Activated T-cell treated with anti-CD3 and anti-CD28 coated beads, Interleukin-2, amount 50 U/mL, for 72 hours (primary cell): ENCODE measurements around the gene ADCY4. TPM values are rescaled to one million over a fixed set of nuclear protein-coding genes. Genes with fewer than 3 reads are reported as not detected.
A peak's percentile ranks its signal among the peaks of the same experiment; 100 is the strongest.

ENCODE experiments used
- ATAC-seq, 2 donors: fragments of 150-1000 bp; cut with Tn5 transposase; replicated peaks in 1 of 2; 2 replicates each; pipeline ENCODE4 v1.10.0; 2021; ENCODE audit warnings: moderate library complexity in 2 of 2, mild to moderate bottlenecking in 1 of 2
- DNase-seq, 2 donors: peaks; one replicate each; pipeline ENCODE4 v3.0.0; 2021 to 2022; ENCODE audit warnings: mixed read lengths in 1 of 2
- H3K27ac Mint-ChIP-seq: one replicate; pipeline ENCODE4 v1.8.0; 2022; ENCODE audit warnings: mild to moderate bottlenecking, moderate library complexity, mixed read lengths
- H3K27me3 Mint-ChIP-seq: one replicate; pipeline ENCODE4 v1.8.0; 2022; ENCODE audit warnings: low read depth, mixed read lengths
- H3K36me3 Mint-ChIP-seq, 2 donors: one replicate each; pipeline ENCODE4 v1.8.0; 2022; ENCODE audit warnings: mixed read lengths in 2 of 2, mild to moderate bottlenecking in 1 of 2; ENCODE audit not compliant: insufficient read depth in 2 of 2
- H3K4me1 Mint-ChIP-seq: one replicate; pipeline ENCODE4 v1.8.0; 2022; ENCODE audit warnings: low read depth, mixed read lengths
- H3K4me3 Mint-ChIP-seq, 2 donors: one replicate each; pipeline ENCODE4 v1.8.0; 2022; ENCODE audit warnings: mild to moderate bottlenecking in 2 of 2, mixed read lengths in 2 of 2, moderate library complexity in 2 of 2
- H3K9me3 Mint-ChIP-seq, 2 donors: one replicate each; pipeline ENCODE4 v1.8.0; 2022; ENCODE audit warnings: mixed read lengths in 2 of 2
- total RNA-seq, 2 donors: library from RNA; stranded (reverse); gene quantifications; one replicate each; pipeline ENCODE4 v1.2.3, GENCODE V29; 2022

Gene ADCY4
- total RNA-seq, 2 donors from 2014 or later, result 4.6 to 6.9 TPM

DNA sequence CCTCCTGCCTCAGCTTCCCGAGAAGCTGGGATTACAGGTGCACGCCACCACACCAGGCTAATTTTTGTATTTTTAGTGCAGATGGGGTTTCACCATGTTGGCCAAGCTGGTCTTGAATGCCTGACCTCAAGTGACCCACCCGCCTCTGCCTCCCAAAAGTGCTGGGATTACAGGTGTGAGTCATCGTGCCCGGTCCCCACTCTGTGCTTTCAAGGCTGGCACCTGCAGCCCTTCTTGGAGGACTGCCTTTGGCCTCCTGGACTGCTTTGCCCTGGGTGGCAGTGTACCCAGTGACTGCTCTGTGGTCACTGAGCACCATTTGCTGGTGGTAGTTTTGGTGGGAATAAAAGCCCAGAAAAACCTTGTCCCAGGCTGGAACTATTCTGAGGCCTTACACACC lies 47.9 kb downstream of the ADCY4 start:
- H3K9me3 Mint-ChIP-seq, result no peaks in the 10 kb centered on the region
- DNase-seq (no peak), ATAC-seq (no peak)
- peaks cover 5 to 9% of the 10 kb centered on the region in 2 donors for H3K36me3 Mint-ChIP-seq
- H3K4me1 Mint-ChIP-seq, result peaks cover 51% of the 10 kb centered on the region
- no peak overlapping the region for H3K27ac Mint-ChIP-seq
- H3K27me3 Mint-ChIP-seq, result peaks cover 6% of the 10 kb centered on the region
- no peak overlapping the region for H3K4me3 Mint-ChIP-seq

- peaks cover 49% of the 10 kb centered on the region for H3K4me1 Mint-ChIP-seq
- H3K36me3 Mint-ChIP-seq, result peaks cover 0 to 4% of the 10 kb centered on the region in 2 donors
- no peak for ATAC-seq
- no peaks in the 10 kb centered on the region for H3K9me3 Mint-ChIP-seq
- H3K4me3 Mint-ChIP-seq, result no peak overlapping the region
- no peak for DNase-seq
- peaks cover 6% of the 10 kb centered on the region for H3K27me3 Mint-ChIP-seq
- no peak overlapping the region for H3K27ac Mint-ChIP-seq
Measured at GRCh38 chr14:24285351-24285750, 49.5 kb downstream of the ADCY4 start.

- DNase-seq, result no peak
- Mint-ChIP-seq H3K27ac (no peak overlapping the region), H3K4me3 (no peak overlapping the region), H3K9me3 (no peaks in the 10 kb centered on the region), H3K36me3 (no peaks in the 10 kb centered on the region), H3K4me1 (peaks cover 49% of the 10 kb centered on the region), H3K27me3 (peaks cover 6% of the 10 kb centered on the region)
- ATAC-seq, result no peak
Measured at GRCh38 chr14:24284501-24285035, 50.3 kb downstream of the ADCY4 start.

DNA sequence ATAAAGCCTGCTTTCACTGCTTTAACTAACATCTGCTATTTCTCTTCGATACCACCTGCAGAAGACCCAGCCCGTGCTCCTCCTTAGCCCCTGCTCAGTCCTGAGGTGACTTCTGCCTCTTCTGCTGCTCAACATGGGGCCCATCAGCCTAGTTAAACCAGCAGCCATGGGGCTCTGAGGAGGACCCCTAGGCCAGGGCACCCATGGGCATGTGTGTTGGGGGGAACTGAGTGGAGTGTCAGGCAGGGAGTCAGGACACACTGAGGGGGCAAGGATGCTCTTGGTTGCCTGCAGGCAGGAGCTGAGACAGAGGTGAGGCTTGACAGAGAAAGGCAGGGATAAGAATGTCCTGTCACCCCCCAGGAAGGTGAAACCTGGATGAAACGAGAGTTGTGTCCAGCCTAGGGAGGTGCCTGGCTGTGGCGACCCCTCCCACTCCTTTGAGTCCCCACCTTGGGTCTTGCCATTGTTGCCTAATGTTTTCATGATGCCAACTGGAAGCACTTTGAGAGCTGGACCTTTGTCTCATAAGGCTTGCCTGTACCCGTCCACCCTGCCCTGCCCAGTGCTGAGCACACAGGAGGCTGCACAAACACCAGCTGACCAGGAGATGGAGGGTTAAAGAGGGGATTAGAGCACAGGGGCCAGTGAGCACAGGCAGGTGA lies 50.9 kb downstream of the ADCY4 start:
- Mint-ChIP-seq H3K36me3 (no peaks in the 10 kb centered on the region), H3K9me3 (no peaks in the 10 kb centered on the region), H3K27me3 (peaks cover 6% of the 10 kb centered on the region), H3K27ac (no peak overlapping the region), H3K4me3 (no peak overlapping the region), H3K4me1 (peaks cover 49% of the 10 kb centered on the region)
- DNase-seq, result no peak
- ATAC-seq, result no peak

DNA sequence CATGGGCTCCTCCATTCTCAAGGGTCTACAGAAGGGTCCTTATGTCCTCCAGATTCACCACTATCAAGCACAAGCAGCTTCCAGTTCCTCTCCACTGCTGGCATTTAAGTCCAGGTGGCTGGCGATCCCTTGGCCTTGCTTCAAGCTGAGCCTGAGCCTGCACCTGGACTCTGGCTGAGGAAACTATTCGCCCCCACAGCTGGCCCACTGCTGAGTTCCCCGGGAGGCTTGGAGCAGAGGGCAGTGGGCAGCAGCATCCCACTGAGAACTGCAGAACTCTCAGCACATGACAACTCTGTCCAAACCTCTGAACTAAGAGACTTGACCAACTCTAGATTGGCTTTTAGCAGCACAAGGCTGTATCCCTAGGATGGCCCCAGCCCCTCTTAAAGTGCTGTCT lies 52.1 kb downstream of the ADCY4 start:
- Mint-ChIP-seq H3K36me3 (peaks cover 3 to 4% of the 10 kb centered on the region in 2 donors), H3K9me3 (peaks cover 0 to 7% of the 10 kb centered on the region in 2 donors)

DNA sequence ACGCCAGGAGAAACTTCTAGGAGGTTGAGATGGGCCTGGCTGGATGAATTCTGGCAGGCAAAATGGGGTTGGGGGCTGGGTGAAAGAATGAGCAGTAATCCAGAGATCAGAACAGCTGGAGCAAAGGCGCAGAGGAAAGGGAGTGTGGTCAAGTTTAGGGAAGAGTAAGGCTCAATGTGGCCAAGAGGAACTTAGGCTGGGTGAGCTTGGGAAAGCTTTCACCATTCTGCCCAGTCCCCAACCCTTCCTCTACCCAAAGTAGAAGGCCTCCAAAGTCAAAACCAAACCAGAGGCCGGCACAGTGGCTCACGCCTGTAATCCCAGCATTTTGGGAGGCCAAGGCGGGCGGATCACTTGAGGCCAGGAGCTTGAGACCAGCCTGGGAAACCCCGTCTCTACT lies 53.2 kb downstream of the ADCY4 start:
- Mint-ChIP-seq H3K4me3 (no peak overlapping the region), H3K36me3 (peaks cover 3 to 4% of the 10 kb centered on the region in 2 donors), H3K27me3 (peaks cover 6% of the 10 kb centered on the region), H3K4me1 (peaks cover 51% of the 10 kb centered on the region), H3K9me3 (peaks cover 0 to 7% of the 10 kb centered on the region in 2 donors), H3K27ac (no peak overlapping the region)
- ATAC-seq, result no peak
- DNase-seq, result no peak

More for the DNA sequence above, 52.1 kb downstream of the ADCY4 start:
- no peak overlapping the region for H3K27ac Mint-ChIP-seq
- H3K4me3 Mint-ChIP-seq, result no peak overlapping the region
- peaks cover 6% of the 10 kb centered on the region for H3K27me3 Mint-ChIP-seq
- ATAC-seq (no peak), DNase-seq (no peak)
- peaks cover 49% of the 10 kb centered on the region for H3K4me1 Mint-ChIP-seq

- Mint-ChIP-seq H3K36me3 (peaks cover 3 to 4% of the 10 kb centered on the region in 2 donors), H3K27ac (peak overlapping the region; percentile 18), H3K9me3 (peaks cover 0 to 7% of the 10 kb centered on the region in 2 donors), H3K4me3 (no peak overlapping the region), H3K4me1 (peaks cover 52% of the 10 kb centered on the region), H3K27me3 (peaks cover under 1% of the 10 kb centered on the region)
- no peak for DNase-seq
- no peak for ATAC-seq
Measured at GRCh38 chr14:24280797-24281460, 53.9 kb downstream of the ADCY4 start.

DNA sequence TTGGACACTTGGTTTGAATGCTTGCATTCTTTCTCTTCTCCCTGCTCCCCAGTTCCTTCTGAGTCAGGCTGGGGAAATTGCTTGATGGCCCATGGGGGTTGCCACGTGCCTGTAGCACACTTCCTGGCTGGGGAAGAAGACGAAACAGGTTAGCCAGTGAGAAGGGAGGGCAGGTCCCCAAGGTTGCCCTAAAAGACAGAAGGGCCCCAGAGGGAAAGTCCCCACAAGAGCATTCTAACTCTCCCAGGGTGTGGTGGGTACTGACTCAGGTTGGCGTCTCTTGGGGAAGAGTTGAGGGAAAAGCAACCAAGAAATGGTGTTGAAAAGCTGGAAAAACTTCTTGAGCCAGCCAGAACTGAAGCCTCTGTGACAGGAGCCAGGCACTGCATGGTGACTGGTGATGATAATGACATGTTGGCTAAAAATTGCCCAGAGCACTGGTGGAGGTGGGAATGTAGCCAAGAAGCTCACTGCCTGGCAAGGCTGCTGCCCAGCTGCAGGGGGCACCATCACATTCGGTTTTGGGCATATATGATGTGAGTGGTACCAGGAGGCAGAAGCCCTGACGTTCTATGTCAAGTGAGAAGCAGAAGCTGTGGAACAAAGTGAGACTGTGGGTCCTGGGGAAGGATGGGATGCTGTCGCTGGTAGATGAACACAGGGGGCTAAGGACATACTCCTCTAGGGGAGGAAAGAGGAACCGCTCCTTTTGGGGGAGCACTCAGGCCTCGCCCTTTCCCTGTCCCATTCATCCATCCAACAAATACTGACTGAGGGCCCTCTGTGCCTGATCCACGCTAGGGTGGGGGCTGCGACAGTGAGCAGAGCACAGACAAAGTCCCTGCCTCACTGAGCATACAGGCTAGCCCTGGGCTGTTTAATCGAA lies 55.3 kb downstream of the ADCY4 start:
- Mint-ChIP-seq H3K36me3 (peaks cover 3 to 4% of the 10 kb centered on the region in 2 donors), H3K4me1 (peaks cover 62% of the 10 kb centered on the region), H3K9me3 (peaks cover 0 to 7% of the 10 kb centered on the region in 2 donors), H3K27me3 (no peaks in the 10 kb centered on the region), H3K4me3 (peak overlapping the region; percentile 60 to 64), H3K27ac (peak overlapping the region; percentile 27)
- peak; percentile 62 to 65 for DNase-seq
- peak; percentile 83 to 88 for ATAC-seq

GRCh38 chr14:24278424-24278823 lies 56.4 kb downstream of the ADCY4 start:
- H3K36me3 Mint-ChIP-seq, result peaks cover 3 to 4% of the 10 kb centered on the region in 2 donors
- DNase-seq (no peak), ATAC-seq (no peak)
- H3K27ac Mint-ChIP-seq, result peak overlapping the region; percentile 40
- no peaks in the 10 kb centered on the region for H3K27me3 Mint-ChIP-seq
- peak overlapping the region; percentile 60 to 64 for H3K4me3 Mint-ChIP-seq
- H3K9me3 Mint-ChIP-seq, result peaks cover 0 to 7% of the 10 kb centered on the region in 2 donors
- peaks cover 74% of the 10 kb centered on the region for H3K4me1 Mint-ChIP-seq

- Mint-ChIP-seq H3K27ac (peak overlapping the region; percentile 40), H3K4me1 (peaks cover 80% of the 10 kb centered on the region), H3K27me3 (no peaks in the 10 kb centered on the region), H3K4me3 (peak overlapping the region; percentile 60 to 64), H3K36me3 (peaks cover 3 to 4% of the 10 kb centered on the region in 2 donors), H3K9me3 (peaks cover 0 to 7% of the 10 kb centered on the region in 2 donors)
- DNase-seq (peak; percentile 36 to 49), ATAC-seq (no peak)
Measured at GRCh38 chr14:24277606-24278321, 57.1 kb downstream of the ADCY4 start.

GRCh38 chr14:24277071-24277470 lies 57.8 kb downstream of the ADCY4 start:
- Mint-ChIP-seq H3K27ac (peak overlapping the region; percentile 1), H3K4me3 (peak overlapping the region in 1 of 2 donors; percentile 27), H3K27me3 (no peaks in the 10 kb centered on the region), H3K36me3 (peaks cover 3 to 4% of the 10 kb centered on the region in 2 donors), H3K4me1 (peaks cover 87% of the 10 kb centered on the region), H3K9me3 (peaks cover 0 to 7% of the 10 kb centered on the region in 2 donors)
- ATAC-seq, result no peak
- DNase-seq, result no peak

GRCh38 chr14:24274101-24274543 lies 60.7 kb downstream of the ADCY4 start:
- no peaks in the 10 kb centered on the region for H3K27me3 Mint-ChIP-seq
- peaks cover 3 to 4% of the 10 kb centered on the region in 2 donors for H3K36me3 Mint-ChIP-seq
- DNase-seq (peak; percentile 72 to 75), ATAC-seq (peak; percentile 64 to 68)
- peaks cover 79% of the 10 kb centered on the region for H3K4me1 Mint-ChIP-seq
- H3K9me3 Mint-ChIP-seq, result peaks cover 0 to 7% of the 10 kb centered on the region in 2 donors
- H3K4me3 Mint-ChIP-seq, result peak overlapping the region; percentile 60
- H3K27ac Mint-ChIP-seq, result peak overlapping the region; percentile 9
